Renal cortex interstitium (tissue), 15 donors: Measurements from ENCODE around the gene ZNF775. TPM values are rescaled to one million over a fixed set of nuclear protein-coding genes. Genes with fewer than 3 reads are reported as not detected.
A peak's percentile ranks its signal among the peaks of the same experiment; 100 is the strongest.

Experiments
- DNase-seq, 11 donors: peaks; one replicate each; pipeline ENCODE4 v3.0.0-alpha.2; 2013; ENCODE audit warnings: low read depth in 9 of 11, low spot score in 4 of 11; ENCODE audit errors: extremely low read depth in 1 of 11
- long read RNA-seq, 16 experiments: transcript quantifications; one replicate each; lab custom pipeline, GENCODE V29; 2026
- polyA plus RNA-seq, 3 donors: library from polyadenylated mRNA; unstranded; fragments of 120-200 nt; gene quantifications; one replicate each; pipeline ENCODE4 v1.2.1, GENCODE V29; 2013; ENCODE audit not compliant: insufficient read length in 3 of 3

ZNF775 gene
- polyA plus RNA-seq = 1 to 10 TPM; 3.8 to 7.0 (median 7.0) TPM
- long read RNA-seq, donor 1 = 0 reads
- long read RNA-seq, donor 2, transcript ZNF775-201 (3 exons, 2,257 nt) = major isoform, 6 of 6 reads
- long read RNA-seq, donor 2, partial matches to known transcripts = 0 of 6 reads
- long read RNA-seq, donor 2, other reads (novel, unspliced or antisense) = 0 of 6 reads
- long read RNA-seq, donor 3, transcript ZNF775-201 (3 exons, 2,257 nt) = major isoform, 6 of 6 reads
- long read RNA-seq, donor 3, partial matches to known transcripts = 0 of 6 reads
- long read RNA-seq, donor 3, other reads (novel, unspliced or antisense) = 0 of 6 reads
- long read RNA-seq, donor 4, partial matches to known transcripts = 0 of 4 reads
- long read RNA-seq, donor 4, other reads (novel, unspliced or antisense) = 0 of 4 reads
- long read RNA-seq, donor 5 = 0 reads
- long read RNA-seq, donor 6, partial matches to known transcripts = 0 of 2 reads
- long read RNA-seq, donor 6, other reads (novel, unspliced or antisense) = 0 of 2 reads
- long read RNA-seq, donor 7, partial matches to known transcripts = 0 of 2 reads
- long read RNA-seq, donor 7, other reads (novel, unspliced or antisense) = 0 of 2 reads
- long read RNA-seq, donor 8 = 0 reads
- long read RNA-seq, donor 9, partial matches to known transcripts = 0 of 3 reads
- long read RNA-seq, donor 9, other reads (novel, unspliced or antisense) = 0 of 3 reads
- long read RNA-seq, donor 10, partial matches to known transcripts = 0 of 3 reads
- long read RNA-seq, donor 10, other reads (novel, unspliced or antisense) = 0 of 3 reads
- long read RNA-seq, donor 11, transcript ZNF775-201 (3 exons, 2,257 nt) = major isoform, 6 of 6 reads
- long read RNA-seq, donor 11, partial matches to known transcripts = 0 of 6 reads
- long read RNA-seq, donor 11, other reads (novel, unspliced or antisense) = 0 of 6 reads
- long read RNA-seq, donor 12, partial matches to known transcripts = 0 of 3 reads
- long read RNA-seq, donor 12, other reads (novel, unspliced or antisense) = 0 of 3 reads
- long read RNA-seq, donor 13 = 0 reads
- long read RNA-seq, donor 14, partial matches to known transcripts = 0 of 3 reads
- long read RNA-seq, donor 14, other reads (novel, unspliced or antisense) = 0 of 3 reads
- long read RNA-seq, donor 15, partial matches to known transcripts = 0 of 2 reads
- long read RNA-seq, donor 15, other reads (novel, unspliced or antisense) = 0 of 2 reads
- long read RNA-seq, donor 16, transcript ZNF775-201 (3 exons, 2,257 nt) = major isoform, 7 of 7 reads
- long read RNA-seq, donor 16, partial matches to known transcripts = 0 of 7 reads
- long read RNA-seq, donor 16, other reads (novel, unspliced or antisense) = 0 of 7 reads

GRCh38 chr7:150378853-150379440 is at the start of gene ZNF775:
Gene ZNF775, plus strand, starts transcription at chr7:150379330. Its CDS starts 9,141 bp downstream, at chr7:150388471.
- DNase-seq = peak; percentile 72 to 95 (median 92)

- DNase-seq = no peak
Measured at GRCh38 chr7:150329331-150330120, 49.6 kb upstream of the ZNF775 start.

GRCh38 chr7:150330211-150330885 is 48.8 kb upstream of the ZNF775 start:
- DNase-seq = no peak

GRCh38 chr7:150332852-150333635 is 46.1 kb upstream of the ZNF775 start:
- no peak for DNase-seq

GRCh38 chr7:150333659-150334058 is 45.5 kb upstream of the ZNF775 start:
- no peak for DNase-seq

- no peak for DNase-seq
Measured at GRCh38 chr7:150334108-150334507, 45.0 kb upstream of the ZNF775 start.

GRCh38 chr7:150335108-150335773 is 43.9 kb upstream of the ZNF775 start:
- no peak for DNase-seq

GRCh38 chr7:150335774-150336112 is 43.4 kb upstream of the ZNF775 start:
- DNase-seq = no peak

- DNase-seq = no peak
Measured at GRCh38 chr7:150336746-150337145, 42.4 kb upstream of the ZNF775 start.

- no peak for DNase-seq
Measured at GRCh38 chr7:150337179-150337578, 42.0 kb upstream of the ZNF775 start.

- no peak for DNase-seq
Measured at GRCh38 chr7:150337659-150338081, 41.5 kb upstream of the ZNF775 start.

- no peak for DNase-seq
Measured at GRCh38 chr7:150338166-150338829, 40.8 kb upstream of the ZNF775 start.

GRCh38 chr7:150339409-150339809 is 39.7 kb upstream of the ZNF775 start:
- no peak for DNase-seq

- no peak for DNase-seq
Measured at GRCh38 chr7:150340024-150340749, 38.9 kb upstream of the ZNF775 start.

GRCh38 chr7:150340875-150341262 is 38.3 kb upstream of the ZNF775 start:
- no peak for DNase-seq
